MM.1S (cell line): ENCODE results near the gene RARA.

Source experiments
- EZH2 ChIP-seq: fragments of 300-600 bp; sonication (generic); optimal IDR thresholded peaks from 2 replicates; pipeline ENCODE3; 2017; ENCODE audit warnings: low read depth, mild to moderate bottlenecking, antibody characterized with exemption, low read length, mixed read lengths
- EZH2phosphoT487 ChIP-seq: fragments of 300-600 bp; sonication (generic); IDR thresholded peaks from 2 replicates; pipeline ENCODE4 v1.6.1; 2018; ENCODE audit warnings: antibody characterized with exemption, low read length
- TF ChIP-seq, protein P1 (sequence below): fragments of 300-600 bp; sonication (generic); IDR thresholded peaks from 2 replicates; pipeline ENCODE4 v1.5.1; 2016; ENCODE audit warnings: antibody characterized with exemption, low read length, mixed read lengths

DNA sequence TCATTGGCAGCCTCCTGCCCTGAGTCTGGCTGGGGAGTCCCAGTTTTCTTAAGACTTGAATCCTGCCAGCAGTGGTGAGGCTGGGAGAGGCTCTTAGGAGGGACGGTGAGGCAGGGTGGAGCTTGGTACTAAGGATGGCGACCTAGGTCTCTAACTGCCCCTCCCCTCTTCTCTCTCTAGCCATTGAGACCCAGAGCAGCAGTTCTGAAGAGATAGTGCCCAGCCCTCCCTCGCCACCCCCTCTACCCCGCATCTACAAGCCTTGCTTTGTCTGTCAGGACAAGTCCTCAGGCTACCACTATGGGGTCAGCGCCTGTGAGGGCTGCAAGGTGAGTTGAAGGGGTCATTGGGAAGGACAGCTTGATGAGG lies 39.1 kb downstream of the RARA start:
- TF ChIP-seq, protein P1, sequence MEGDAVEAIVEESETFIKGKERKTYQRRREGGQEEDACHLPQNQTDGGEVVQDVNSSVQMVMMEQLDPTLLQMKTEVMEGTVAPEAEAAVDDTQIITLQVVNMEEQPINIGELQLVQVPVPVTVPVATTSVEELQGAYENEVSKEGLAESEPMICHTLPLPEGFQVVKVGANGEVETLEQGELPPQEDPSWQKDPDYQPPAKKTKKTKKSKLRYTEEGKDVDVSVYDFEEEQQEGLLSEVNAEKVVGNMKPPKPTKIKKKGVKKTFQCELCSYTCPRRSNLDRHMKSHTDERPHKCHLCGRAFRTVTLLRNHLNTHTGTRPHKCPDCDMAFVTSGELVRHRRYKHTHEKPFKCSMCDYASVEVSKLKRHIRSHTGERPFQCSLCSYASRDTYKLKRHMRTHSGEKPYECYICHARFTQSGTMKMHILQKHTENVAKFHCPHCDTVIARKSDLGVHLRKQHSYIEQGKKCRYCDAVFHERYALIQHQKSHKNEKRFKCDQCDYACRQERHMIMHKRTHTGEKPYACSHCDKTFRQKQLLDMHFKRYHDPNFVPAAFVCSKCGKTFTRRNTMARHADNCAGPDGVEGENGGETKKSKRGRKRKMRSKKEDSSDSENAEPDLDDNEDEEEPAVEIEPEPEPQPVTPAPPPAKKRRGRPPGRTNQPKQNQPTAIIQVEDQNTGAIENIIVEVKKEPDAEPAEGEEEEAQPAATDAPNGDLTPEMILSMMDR: no peak
- no peak for TF ChIP-seq EZH2
- no peak for TF ChIP-seq EZH2phosphoT487
